Natural killer cell (primary cell): ENCODE measurements around the gene ST3GAL4. TPM values are rescaled to one million over a fixed set of nuclear protein-coding genes. Genes with fewer than 3 reads are reported as not detected.
"Not testable (repeated sequence)": the region's sequence is repeated elsewhere in the genome, so short reads cannot be mapped to it uniquely, and the experiment has no call there.

Experiments used
- ATAC-seq, 3 donors: fragments of 150-1000 bp in 2 of 3; fragments of 200-7000 bp in 1 of 3; cut with Tn5 transposase; 1 replicate in 1 of 3; 2 replicates in 2 of 3; pipeline ENCODE4 v1.10.0; 2021; ENCODE audit warnings: mild to moderate bottlenecking in 2 of 3, moderate library complexity in 2 of 3
- DNase-seq, 2 donors: peaks; one replicate each; pipeline versions ENCODE4 v3.0.0 to v3.0.0-alpha.2; 2013 to 2021; ENCODE audit warnings: mixed read lengths in 1 of 2
- H3K27ac ChIP-seq: one replicate; pipeline ENCODE4 v1.5.1; 2013; ENCODE audit warnings: mild to moderate bottlenecking, low read length
- H3K27me3 ChIP-seq: one replicate; pipeline ENCODE4 v1.6.1; 2013; ENCODE audit warnings: low read length; ENCODE audit not compliant: control insufficient read depth, insufficient read depth
- H3K36me3 ChIP-seq: one replicate; pipeline ENCODE4 v1.6.1; 2013; ENCODE audit warnings: low read length; ENCODE audit not compliant: control insufficient read depth, insufficient read depth
- H3K4me1 ChIP-seq: one replicate; pipeline ENCODE4 v1.6.1; 2013; ENCODE audit warnings: low read length; ENCODE audit not compliant: control insufficient read depth, insufficient read depth
- H3K4me3 ChIP-seq: one replicate; pipeline ENCODE4 v1.5.1; 2013; ENCODE audit warnings: low read length
- H3K9me3 ChIP-seq: one replicate; pipeline ENCODE4 v1.6.1; 2013; ENCODE audit warnings: low read length; ENCODE audit not compliant: control insufficient read depth, insufficient read depth
- H3K27ac Mint-ChIP-seq, 2 donors: one replicate each; pipeline ENCODE4 v1.8.0; 2022; ENCODE audit warnings: mild to moderate bottlenecking in 2 of 2, mixed read lengths in 2 of 2, moderate library complexity in 1 of 2
- H3K27me3 Mint-ChIP-seq, 2 donors: one replicate each; pipeline ENCODE4 v1.8.0; 2022; ENCODE audit warnings: low read depth in 2 of 2, mixed read lengths in 2 of 2
- H3K36me3 Mint-ChIP-seq: one replicate; pipeline ENCODE4 v1.8.0; 2022; ENCODE audit warnings: mixed read lengths
- H3K4me1 Mint-ChIP-seq, 2 donors: one replicate each; pipeline ENCODE4 v1.8.0; 2022; ENCODE audit warnings: mixed read lengths in 2 of 2
- H3K4me3 Mint-ChIP-seq: one replicate; pipeline ENCODE4 v1.8.0; 2022; ENCODE audit warnings: mild to moderate bottlenecking, moderate library complexity, mixed read lengths
- H3K9me3 Mint-ChIP-seq, 2 donors: one replicate each; pipeline ENCODE4 v1.8.0; 2022; ENCODE audit warnings: mixed read lengths in 2 of 2
- CTCF ChIP-seq: fragments of 200-600 bp; IDR thresholded peaks from one replicate; pipeline ENCODE4 v1.8.0; 2022; ENCODE audit warnings: antibody characterized with exemption
- WGBS: methylation state at CpG from one replicate; pipeline ENCODE4 v1.1.7; 2013; ENCODE audit warnings: missing lambda C conversion rate; ENCODE audit not compliant: insufficient coverage; 5-methylcytosine and 5-hydroxymethylcytosine counted together
- intact Hi-C: fragments of 100-400 bp; cut with micrococcal nuclease; formaldehyde crosslinking; loops from one replicate; pipeline ENCODE4 v1.14.2; 2022
- total RNA-seq, 4 donors: library from RNA; stranded (reverse); fragments of 120-200 nt in 1 of 4; gene quantifications; one replicate each; pipeline versions ENCODE4 v1.2.3 to v1.2.4, GENCODE V29; 2013 to 2022

Gene ST3GAL4
- total RNA-seq, 3 donors from 2014 or later (not counting 1 experiment from before 2014, with no cell fraction given): 43.3 to 57.6 (median 47.3) TPM

- Histone ChIP-seq H3K27ac (no peak overlapping the region), H3K4me1 (peaks cover 24% of the 10 kb centered on the region), H3K9me3 (no peaks in the 10 kb centered on the region), H3K4me3 (no peak overlapping the region), H3K27me3 (no peaks in the 10 kb centered on the region), H3K36me3 (no peaks in the 10 kb centered on the region)
- intact Hi-C loops: no loop called here
- no peak overlapping the region for H3K4me3 Mint-ChIP-seq
- no peaks in the 10 kb centered on the region for H3K9me3 Mint-ChIP-seq
- WGBS: 94% methylated on average over 3 of the region's 3 CpGs
- no peaks in the 10 kb centered on the region for H3K36me3 Mint-ChIP-seq
- H3K27ac Mint-ChIP-seq: no peak overlapping the region
- peaks cover 47 to 62% of the 10 kb centered on the region in 2 donors for H3K4me1 Mint-ChIP-seq
- TF ChIP-seq CTCF: no peak
- ATAC-seq (no peak), DNase-seq (no peak)
- H3K27me3 Mint-ChIP-seq: no peaks in the 10 kb centered on the region
Measured at GRCh38 chr11:126394036-126394435, 38.5 kb downstream of the ST3GAL4 start.

- H3K9me3 ChIP-seq, H3K27me3 ChIP-seq, intact Hi-C loops, H3K36me3 ChIP-seq, H3K4me3 Mint-ChIP-seq, H3K27ac ChIP-seq, H3K4me3 ChIP-seq, H3K27me3 Mint-ChIP-seq, ATAC-seq, H3K9me3 Mint-ChIP-seq, H3K36me3 Mint-ChIP-seq, DNase-seq: not testable (repeated sequence)
- H3K4me1 Mint-ChIP-seq: peaks cover 47 to 63% of the 10 kb centered on the region in 2 donors
- 63% methylated on average over 5 of the region's 7 CpGs for WGBS
- H3K27ac Mint-ChIP-seq: peak overlapping the region in 1 of 2 donors; percentile 62
- peaks cover 24% of the 10 kb centered on the region for H3K4me1 ChIP-seq
Measured at GRCh38 chr11:126394634-126395072, 39.2 kb downstream of the ST3GAL4 start.

DNA sequence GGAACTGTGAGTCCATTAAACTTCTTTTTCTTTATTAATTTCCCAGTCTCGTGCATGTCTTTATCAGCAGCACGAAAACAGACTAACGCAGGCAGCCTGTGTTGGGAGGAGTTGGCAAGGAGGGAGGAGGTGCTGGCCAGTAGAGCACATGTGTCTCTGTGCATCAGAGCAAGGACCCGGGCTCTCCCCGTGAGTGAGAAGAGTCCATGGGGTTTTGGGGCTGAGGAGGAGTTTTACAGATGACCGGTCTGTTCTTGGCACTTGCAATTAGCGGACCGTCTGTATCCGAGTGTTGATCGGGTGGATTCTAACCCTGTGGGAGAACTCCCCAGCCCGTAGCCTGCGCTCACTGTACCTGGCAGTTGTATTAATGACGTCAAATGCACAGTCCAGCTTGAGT is 40.3 kb downstream of the ST3GAL4 start:
- DNase-seq, H3K27me3 Mint-ChIP-seq, H3K9me3 ChIP-seq, H3K27me3 ChIP-seq, ATAC-seq, H3K27ac ChIP-seq, H3K36me3 Mint-ChIP-seq, H3K36me3 ChIP-seq, H3K9me3 Mint-ChIP-seq, intact Hi-C loops, H3K27ac Mint-ChIP-seq, H3K4me3 Mint-ChIP-seq, H3K4me3 ChIP-seq: not testable (repeated sequence)
- 100% methylated on average over 3 of the region's 13 CpGs for WGBS
- peaks cover 24% of the 10 kb centered on the region for H3K4me1 ChIP-seq
- peaks cover 51 to 63% of the 10 kb centered on the region in 2 donors for H3K4me1 Mint-ChIP-seq

DNA sequence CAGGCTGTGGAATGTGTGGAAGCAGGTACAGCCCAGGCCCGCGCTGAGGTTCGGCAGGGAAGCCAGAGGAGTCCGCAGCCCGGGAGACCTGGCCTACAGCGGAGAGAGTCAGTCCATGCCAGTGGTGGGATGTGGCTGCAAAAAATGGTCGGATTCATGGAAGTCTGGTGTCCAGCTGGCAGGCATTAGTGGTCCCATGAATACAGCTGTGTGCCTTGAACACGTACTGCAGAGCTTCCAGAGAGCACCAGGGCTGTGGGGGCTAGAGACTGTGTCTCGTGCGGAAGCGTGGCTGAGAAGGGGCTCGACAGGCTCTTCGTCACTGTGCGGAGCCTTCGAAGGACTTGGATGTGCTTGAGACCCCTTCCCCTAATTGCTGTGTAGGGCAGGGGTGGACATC is 40.8 kb downstream of the ST3GAL4 start:
- H3K36me3 Mint-ChIP-seq, H3K9me3 Mint-ChIP-seq, DNase-seq, intact Hi-C loops, H3K9me3 ChIP-seq, H3K27ac ChIP-seq, H3K27me3 Mint-ChIP-seq, ATAC-seq, H3K36me3 ChIP-seq, H3K4me3 Mint-ChIP-seq, H3K27ac Mint-ChIP-seq, H3K4me3 ChIP-seq, H3K27me3 ChIP-seq: not testable (repeated sequence)
- 96% methylated on average over 13 of the region's 15 CpGs for WGBS
- H3K4me1 ChIP-seq: peaks cover 23% of the 10 kb centered on the region
- H3K4me1 Mint-ChIP-seq: peaks cover 51 to 62% of the 10 kb centered on the region in 2 donors

GRCh38 chr11:126396965-126397364 is 41.5 kb downstream of the ST3GAL4 start:
- no peak overlapping the region for H3K27ac ChIP-seq
- intact Hi-C loops: no loop called here

More at GRCh38 chr11:126396965-126397364, 41.5 kb downstream of the ST3GAL4 start:
- H3K36me3 ChIP-seq: no peaks in the 10 kb centered on the region
- Mint-ChIP-seq H3K4me3 (no peak overlapping the region), H3K4me1 (peaks cover 45 to 60% of the 10 kb centered on the region in 2 donors), H3K9me3 (no peaks in the 10 kb centered on the region), H3K36me3 (no peaks in the 10 kb centered on the region), H3K27ac (no peak overlapping the region), H3K27me3 (no peaks in the 10 kb centered on the region)
- DNase-seq: no peak
- H3K27me3 ChIP-seq: no peaks in the 10 kb centered on the region
- no peak for TF ChIP-seq CTCF
- H3K4me1 ChIP-seq: peaks cover 16% of the 10 kb centered on the region
- ATAC-seq: no peak
- 100% methylated on average over 4 of the region's 4 CpGs for WGBS
- no peak overlapping the region for H3K4me3 ChIP-seq
- no peaks in the 10 kb centered on the region for H3K9me3 ChIP-seq
